Measurements from ENCODE around the gene SSC5D.

SSC5D gene

GRCh38 chr19:55478364-55478763 lies 9.9 kb upstream of the SSC5D start:
- no peak overlapping the region for H3K27ac ChIP-seq
- TF ChIP-seq ZFX (IDR thresholded peaks at IDR 0.05; ENCODE audit: borderline replicate concordance): no peak

- peak overlapping the region; percentile 29 for H3K27ac ChIP-seq
- TF ChIP-seq CTCF (IDR thresholded peaks at IDR 0.05) (no peak), ZFX (IDR thresholded peaks at IDR 0.05; ENCODE audit: borderline replicate concordance) (no peak)
These were observed 9.2 kb upstream of the SSC5D start for GRCh38 chr19:55479045-55479444.

- TF ChIP-seq ZFX (IDR thresholded peaks at IDR 0.05; ENCODE audit: borderline replicate concordance) (no peak), CTCF (IDR thresholded peaks at IDR 0.05) (no peak)
- peak overlapping the region; percentile 29 for H3K27ac ChIP-seq
These were observed 8.6 kb upstream of the SSC5D start for GRCh38 chr19:55479451-55480230.

- TF ChIP-seq ZFX (IDR thresholded peaks at IDR 0.05; ENCODE audit: borderline replicate concordance) (no peak), CTCF (IDR thresholded peaks at IDR 0.05) (no peak)
- H3K27ac ChIP-seq: no peak overlapping the region
These were observed 7.0 kb upstream of the SSC5D start for GRCh38 chr19:55481148-55481793.

GRCh38 chr19:55481794-55482155 lies 6.5 kb upstream of the SSC5D start:
- TF ChIP-seq CTCF (IDR thresholded peaks at IDR 0.05) (no peak), ZFX (IDR thresholded peaks at IDR 0.05; ENCODE audit: borderline replicate concordance) (no peak)
- H3K27ac ChIP-seq: no peak overlapping the region

- H3K27ac ChIP-seq: no peak overlapping the region
- TF ChIP-seq ZFX (IDR thresholded peaks at IDR 0.05; ENCODE audit: borderline replicate concordance) (no peak), CTCF (IDR thresholded peaks at IDR 0.05) (no peak)
These were observed 5.9 kb upstream of the SSC5D start for GRCh38 chr19:55482156-55482961.

GRCh38 chr19:55482967-55483705 lies 5.1 kb upstream of the SSC5D start:
- TF ChIP-seq ZFX (IDR thresholded peaks at IDR 0.05; ENCODE audit: borderline replicate concordance) (no peak), CTCF (IDR thresholded peaks at IDR 0.05) (no peak)
- peak overlapping the region; percentile 82 for H3K27ac ChIP-seq

All from 22Rv1 (cell line).